ENCODE results near the gene DLX4. TPM values are rescaled to one million over a fixed set of nuclear protein-coding genes. Genes with fewer than 3 reads are reported as not detected.
A peak's percentile ranks its signal among the peaks of the same experiment; 100 is the strongest.

The DLX4 gene
- total and polyA plus RNA-seq, 12 donors: 0.03 to 0.26 TPM; not detected in 10

GRCh38 chr17:49969795-49970389 is 902 bp downstream of the DLX4 start:
- H3K27me3 ChIP-seq: peaks cover 58 to 100% (median 100%) of the 10 kb centered on the region in 7 donors
- no peak for TF ChIP-seq CTCF (IDR thresholded peaks at IDR 0.05)

GRCh38 chr17:49970498-49970897 is 1.5 kb downstream of the DLX4 start:
- no peak overlapping the region for H3K27ac ChIP-seq
- DNase-seq (no peak), ATAC-seq (no peak)
- H3K36me3 ChIP-seq: no peaks in the 10 kb centered on the region
- WGBS, 2 donors: 66% methylated on average over 3 of the region's 3 CpGs
- H3K27me3 ChIP-seq: peaks cover 52 to 100% (median 100%) of the 10 kb centered on the region in 7 donors
- no peak overlapping the region for H3K4me3 ChIP-seq
- no peak for TF ChIP-seq CTCF (IDR thresholded peaks at IDR 0.05)
- peaks cover 11 to 39% (median 25%) of the 10 kb centered on the region in 9 donors for H3K4me1 ChIP-seq
- intact Hi-C loops (cut with DNase I): no loop called here
- H3K9me3 ChIP-seq: no peaks in the 10 kb centered on the region

More at GRCh38 chr17:49969795-49970389, 902 bp downstream of the DLX4 start:
- Histone ChIP-seq H3K36me3 (no peaks in the 10 kb centered on the region), H3K4me3 (peak overlapping the region in 4 of 10 donors; percentile 41 to 58 (median 47)), H3K4me1 (peaks cover 13 to 45% (median 27%) of the 10 kb centered on the region in 9 donors), H3K27ac (no peak overlapping the region), H3K9me3 (no peaks in the 10 kb centered on the region)
- intact Hi-C loops (cut with DNase I): no loop called here
- 21 to 23% methylated on average over 17 to 18 of the region's 18 CpGs for WGBS, 2 donors
- ATAC-seq: no peak
- DNase-seq: no peak

GRCh38 chr17:49971199-49971847 is 2.3 kb downstream of the DLX4 start:
- intact Hi-C loops (cut with DNase I): no loop called here
- Histone ChIP-seq H3K4me3 (peak overlapping the region in 4 of 10 donors; percentile 8 to 22 (median 17)), H3K27ac (no peak overlapping the region), H3K27me3 (peaks cover 47 to 100% (median 99%) of the 10 kb centered on the region in 7 donors), H3K4me1 (peaks cover 10 to 35% (median 25%) of the 10 kb centered on the region in 9 donors), H3K36me3 (no peaks in the 10 kb centered on the region), H3K9me3 (no peaks in the 10 kb centered on the region)
- WGBS, 2 donors: 9% methylated on average over 35 of the region's 35 CpGs
- ATAC-seq: no peak
- no peak for DNase-seq
- TF ChIP-seq CTCF (IDR thresholded peaks at IDR 0.05): no peak

- peak in 1 of 8 donors; percentile 10 for ATAC-seq
- Histone ChIP-seq H3K27me3 (peaks cover 41 to 100% (median 98%) of the 10 kb centered on the region in 7 donors), H3K9me3 (no peaks in the 10 kb centered on the region), H3K4me1 (peaks cover 10 to 35% (median 25%) of the 10 kb centered on the region in 9 donors), H3K27ac (no peak overlapping the region), H3K36me3 (no peaks in the 10 kb centered on the region), H3K4me3 (peak overlapping the region in 9 of 10 donors; percentile 3 to 22 (median 14))
- WGBS, 2 donors: 1 to 2% methylated on average over 51 to 55 of the region's 55 CpGs
- no peak for DNase-seq
- no peak for TF ChIP-seq CTCF (IDR thresholded peaks at IDR 0.05)
- intact Hi-C loops (cut with DNase I): no loop called here
Observed at GRCh38 chr17:49971848-49972485, 3.0 kb downstream of the DLX4 start.
